HepG2 (cell line): ENCODE results near the gene ZNF318.

Experiments
- EP300 ChIP-seq, 3 experiments: sonication (generic) in 1 of 3; formaldehyde crosslinking in 1 of 3; IDR thresholded peaks; 2 replicates each; pipeline versions ENCODE4 v1.5.1 to v1.6.1; 2011 to 2020; ENCODE audit warnings: low read depth in 2 of 3, low read length in 2 of 3, borderline replicate concordance in 1 of 3, improper control_type of control experiment in 1 of 3, mild to moderate bottlenecking in 1 of 3, missing genetic modification reagents in 1 of 3, moderate library complexity in 1 of 3
- GPN1 ChIP-seq: sonication (generic); formaldehyde crosslinking; IDR thresholded peaks from 2 replicates; pipeline ENCODE4 v1.5.1; 2020; ENCODE audit warnings: missing genetic modification reagents, borderline replicate concordance
- ZBTB1 ChIP-seq: sonication (generic); formaldehyde crosslinking; IDR thresholded peaks from 2 replicates; pipeline ENCODE4 v1.4.0; 2020; ENCODE audit warnings: missing genetic modification reagents, borderline replicate concordance
- TF ChIP-seq, protein P1 (sequence below): sonication (generic); formaldehyde crosslinking; IDR thresholded peaks from 2 replicates; pipeline ENCODE4 v1.5.0; 2020; ENCODE audit warnings: mild to moderate bottlenecking, missing genetic modification reagents, moderate library complexity

DNA sequence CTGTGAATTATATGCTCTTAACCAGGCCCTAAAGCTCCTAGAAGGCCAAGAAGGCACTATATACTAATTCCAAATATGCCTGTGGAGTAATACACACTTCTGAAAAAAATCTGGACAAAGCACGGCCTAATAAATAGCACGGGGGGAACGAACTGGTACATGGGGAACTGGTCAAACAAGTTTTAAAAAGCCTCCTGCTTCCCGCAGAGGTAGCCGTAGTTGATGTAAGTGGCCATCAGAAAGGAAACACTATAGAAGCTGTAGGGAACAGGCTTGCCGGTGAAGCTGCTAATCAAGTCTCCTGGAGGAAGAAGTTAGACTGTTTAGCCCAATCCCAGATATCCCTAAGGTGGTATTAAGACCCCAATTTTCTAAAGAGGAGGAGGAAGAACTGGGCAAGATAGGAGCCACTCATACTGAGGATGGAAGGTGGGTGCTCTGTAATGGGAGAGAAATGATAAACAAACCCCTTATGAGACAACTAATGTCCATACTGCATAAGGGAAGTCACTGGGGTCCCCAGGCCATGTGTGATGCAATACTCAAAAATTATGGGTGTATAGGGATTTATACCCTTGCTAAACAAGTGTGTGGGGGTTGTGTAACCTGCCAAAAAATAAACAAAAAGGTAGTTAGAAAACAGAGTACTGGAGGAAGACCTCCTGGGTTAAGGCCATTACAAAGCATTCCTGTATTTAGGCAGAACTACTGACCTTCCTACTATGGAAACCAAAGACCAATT lies 27.1 kb upstream of the ZNF318 start:
- TF ChIP-seq GPN1 (CRISPR knock-in tag) (no peak), EP300 (IDR thresholded peaks at IDR 0.05; ENCODE audit: low read depth in 2 of 2, low read length in 2 of 2) (no peak), EP300 (CRISPR knock-in tag; IDR thresholded peaks at IDR 0.05; ENCODE audit: borderline replicate concordance) (no peak), ZBTB1 (CRISPR knock-in tag) (no peak)
- TF ChIP-seq, protein P1, sequence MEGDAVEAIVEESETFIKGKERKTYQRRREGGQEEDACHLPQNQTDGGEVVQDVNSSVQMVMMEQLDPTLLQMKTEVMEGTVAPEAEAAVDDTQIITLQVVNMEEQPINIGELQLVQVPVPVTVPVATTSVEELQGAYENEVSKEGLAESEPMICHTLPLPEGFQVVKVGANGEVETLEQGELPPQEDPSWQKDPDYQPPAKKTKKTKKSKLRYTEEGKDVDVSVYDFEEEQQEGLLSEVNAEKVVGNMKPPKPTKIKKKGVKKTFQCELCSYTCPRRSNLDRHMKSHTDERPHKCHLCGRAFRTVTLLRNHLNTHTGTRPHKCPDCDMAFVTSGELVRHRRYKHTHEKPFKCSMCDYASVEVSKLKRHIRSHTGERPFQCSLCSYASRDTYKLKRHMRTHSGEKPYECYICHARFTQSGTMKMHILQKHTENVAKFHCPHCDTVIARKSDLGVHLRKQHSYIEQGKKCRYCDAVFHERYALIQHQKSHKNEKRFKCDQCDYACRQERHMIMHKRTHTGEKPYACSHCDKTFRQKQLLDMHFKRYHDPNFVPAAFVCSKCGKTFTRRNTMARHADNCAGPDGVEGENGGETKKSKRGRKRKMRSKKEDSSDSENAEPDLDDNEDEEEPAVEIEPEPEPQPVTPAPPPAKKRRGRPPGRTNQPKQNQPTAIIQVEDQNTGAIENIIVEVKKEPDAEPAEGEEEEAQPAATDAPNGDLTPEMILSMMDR (CRISPR knock-in tag): no peak
